ENCODE data around the gene LTK.

The LTK gene

DNA sequence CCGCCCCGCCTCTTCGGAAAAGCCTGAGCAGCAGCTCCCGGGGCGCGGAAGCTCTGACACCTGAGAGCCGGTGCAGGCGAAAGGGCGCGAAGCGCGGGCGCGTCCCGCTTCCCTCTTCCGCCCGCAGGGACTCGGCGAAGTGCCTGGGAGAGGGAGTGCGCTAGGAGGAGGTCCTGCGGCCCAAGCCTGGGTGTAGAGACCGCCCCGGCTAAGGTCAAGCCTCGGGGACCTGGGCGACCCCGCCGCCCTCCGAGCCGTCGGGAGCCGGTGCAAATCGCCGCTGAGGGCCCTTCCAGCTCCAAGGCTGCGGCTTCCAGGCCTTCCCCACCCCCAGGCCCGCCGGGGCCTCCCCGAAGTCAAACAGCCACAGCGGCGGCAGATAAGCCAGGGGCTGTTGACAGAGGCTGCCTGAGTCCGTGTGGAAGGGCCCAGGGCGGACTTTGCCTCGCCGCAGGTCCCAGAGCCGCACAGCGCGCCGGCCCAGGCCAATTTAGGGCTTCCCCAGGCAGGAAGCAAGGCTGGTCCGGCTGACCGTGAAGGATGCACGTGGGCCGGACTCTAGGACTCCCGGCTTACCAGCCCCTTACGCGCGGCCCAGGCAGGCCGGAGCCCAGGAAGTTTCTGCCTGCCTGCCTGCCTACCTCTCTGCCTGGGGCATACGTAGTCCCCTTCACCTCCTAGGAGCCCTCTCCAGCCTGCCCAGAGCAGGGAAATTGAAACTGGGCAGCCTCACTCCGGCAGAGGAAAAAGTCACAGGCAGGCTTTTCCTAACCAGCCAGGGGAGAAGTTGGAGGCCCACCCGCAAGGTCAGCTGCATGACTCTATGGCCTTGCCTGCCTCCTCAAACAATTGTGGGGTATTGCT lies 17.7 kb downstream of the LTK start:
- no peak for DNase-seq

GRCh38 chr15:41494922-41495735 lies 18.5 kb downstream of the LTK start:
- DNase-seq, result no peak

DNA sequence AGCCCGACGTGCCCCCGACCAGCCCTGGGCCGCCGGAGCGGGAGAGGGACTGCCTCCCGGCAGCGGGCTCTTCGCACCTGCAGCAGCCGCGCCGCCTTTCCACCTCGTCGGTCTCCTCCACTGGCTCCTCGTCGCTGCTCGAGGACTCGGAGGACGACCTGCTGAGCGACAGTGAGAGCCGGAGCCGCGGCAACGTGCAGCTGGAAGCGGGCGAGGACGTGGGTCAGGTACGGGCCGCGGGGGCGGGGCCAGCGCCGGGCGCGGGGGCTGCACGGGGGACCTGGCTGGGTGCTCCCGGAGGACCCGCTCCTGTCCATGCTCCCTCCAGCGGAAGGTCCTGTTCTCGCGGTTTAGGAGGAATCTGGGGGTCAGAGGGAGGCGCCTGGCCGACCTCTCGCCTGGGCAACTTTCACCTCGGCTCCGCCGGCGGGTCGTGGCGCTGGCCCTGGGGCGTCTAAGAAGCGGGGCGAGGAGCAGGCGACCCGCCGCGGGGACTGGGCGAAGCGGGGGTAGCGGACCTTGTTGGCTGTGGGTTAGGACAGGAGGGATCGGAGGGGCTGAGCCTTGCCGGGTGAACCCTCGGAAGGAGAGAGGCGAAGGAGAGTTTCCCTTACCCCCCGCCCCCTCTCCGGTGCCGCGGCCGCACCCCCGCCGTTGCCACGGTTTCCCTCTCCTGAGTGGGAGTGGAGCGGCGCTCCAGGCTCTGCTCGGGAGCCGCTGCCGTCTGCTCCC lies 19.3 kb downstream of the LTK start:
- peak; percentile 28 for DNase-seq

- DNase-seq, result no peak
Measured at GRCh38 chr15:41493902-41494189, 19.8 kb downstream of the LTK start.

DNA sequence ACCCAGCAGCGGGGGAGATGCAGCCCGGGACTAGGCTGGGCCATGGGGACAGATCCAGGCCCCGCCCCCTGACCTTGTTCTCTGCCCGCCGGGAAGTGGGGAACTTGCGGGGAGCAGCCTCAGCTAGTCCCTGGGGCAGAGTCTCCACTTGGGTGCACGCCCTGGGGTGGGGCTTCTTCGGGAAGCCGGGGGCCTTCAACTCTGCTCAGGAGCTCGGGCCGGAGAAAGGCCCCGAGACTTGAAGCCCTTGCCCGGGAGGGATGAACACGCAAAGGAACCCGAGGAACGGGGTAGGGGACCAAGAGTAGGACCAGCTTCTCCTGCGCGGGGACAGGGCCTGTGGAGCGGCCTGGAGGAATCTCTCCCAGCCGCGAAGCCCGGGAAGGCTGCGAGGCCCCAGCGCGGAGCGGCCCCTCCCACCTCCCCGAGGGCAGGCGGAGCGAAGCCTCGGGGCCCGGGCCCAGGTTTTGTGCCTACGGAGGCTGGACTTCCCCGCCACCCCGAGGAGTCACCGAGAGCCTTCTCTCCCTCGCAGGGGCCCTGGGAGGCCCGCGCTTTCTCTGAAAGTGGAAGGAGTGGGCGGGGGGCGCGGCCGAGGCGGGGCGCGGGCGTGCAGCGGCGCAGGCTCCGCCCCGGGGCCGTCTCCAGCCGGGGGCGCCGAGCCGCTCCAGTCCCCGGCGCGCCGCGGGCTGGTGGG lies 20.3 kb downstream of the LTK start, which contains the start of gene ITPKA:
Gene ITPKA (plus strand): TSS at position 670 of the 697 bp plus-strand sequence. CDS start 54 bp downstream, outside the sequence.
- DNase-seq, result peak; percentile 81

- no peak for DNase-seq
Measured at GRCh38 chr15:41492597-41493204, 20.9 kb downstream of the LTK start.

- DNase-seq, result no peak
Measured at GRCh38 chr15:41491889-41492288, 21.7 kb downstream of the LTK start.

GRCh38 chr15:41490355-41490754 lies 23.3 kb downstream of the LTK start:
- no peak for DNase-seq

DNA sequence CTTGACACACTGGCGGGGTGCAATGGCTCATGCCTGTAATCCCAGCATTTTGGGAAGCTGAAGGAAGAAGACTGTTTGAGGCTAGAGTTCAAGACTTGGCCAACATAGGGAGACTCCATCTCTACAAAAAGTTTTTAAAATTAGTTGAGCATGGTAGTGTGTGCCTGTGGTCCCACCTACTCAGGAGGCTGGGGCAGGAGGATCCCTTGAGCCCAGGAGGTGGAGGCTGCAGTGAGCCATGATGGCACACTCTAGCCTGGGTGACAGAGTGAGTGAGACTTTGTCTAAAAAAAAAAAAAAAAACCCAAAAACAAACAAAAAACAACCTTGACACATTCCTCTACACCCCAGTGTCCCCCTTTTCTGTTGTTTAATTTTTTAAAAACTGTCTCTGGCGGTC lies 24.0 kb downstream of the LTK start:
- DNase-seq, result no peak

GRCh38 chr15:41487802-41488201 lies 25.8 kb downstream of the LTK start:
- DNase-seq, result no peak

DNA sequence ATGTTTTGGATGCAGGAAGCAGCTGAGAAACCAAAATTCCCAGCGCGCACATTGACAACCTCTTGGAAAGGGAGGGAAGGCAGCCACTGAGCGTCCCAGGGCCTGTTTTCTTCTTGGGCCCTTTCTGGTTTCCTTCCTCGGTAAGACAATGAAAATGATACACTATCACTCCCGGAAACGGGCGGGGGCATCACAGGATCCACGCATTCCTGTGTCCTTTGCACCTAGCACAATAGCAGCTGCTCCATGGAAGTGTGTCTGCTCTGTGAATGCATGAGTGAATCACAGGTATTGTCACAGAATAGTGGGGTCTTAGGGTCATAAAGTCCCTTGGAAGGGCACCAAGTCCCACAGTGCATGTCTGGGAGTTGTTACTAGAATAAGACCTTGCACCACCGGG lies 26.2 kb downstream of the LTK start:
- DNase-seq, result no peak

DNA sequence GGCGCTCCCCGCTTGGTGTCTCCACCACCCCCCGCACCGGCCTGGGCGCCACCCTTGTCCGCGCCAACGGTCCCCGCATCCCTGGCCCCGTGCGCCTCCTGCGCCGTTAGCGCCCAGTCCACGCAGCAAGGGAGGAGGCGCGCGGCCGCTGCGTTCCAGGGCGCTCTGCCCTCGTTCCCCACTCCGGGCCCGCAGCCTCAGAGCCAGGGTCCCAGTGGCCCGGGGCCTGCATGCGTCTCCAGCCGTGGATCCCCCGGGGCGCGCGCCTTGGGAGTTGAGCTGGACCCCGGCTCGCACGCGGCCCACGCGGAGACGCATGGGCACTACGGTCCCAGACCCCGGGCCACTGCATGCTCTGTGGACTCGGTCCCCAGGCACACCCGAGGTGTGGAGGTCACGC lies 27.3 kb downstream of the LTK start:
- DNase-seq, result no peak

DNA sequence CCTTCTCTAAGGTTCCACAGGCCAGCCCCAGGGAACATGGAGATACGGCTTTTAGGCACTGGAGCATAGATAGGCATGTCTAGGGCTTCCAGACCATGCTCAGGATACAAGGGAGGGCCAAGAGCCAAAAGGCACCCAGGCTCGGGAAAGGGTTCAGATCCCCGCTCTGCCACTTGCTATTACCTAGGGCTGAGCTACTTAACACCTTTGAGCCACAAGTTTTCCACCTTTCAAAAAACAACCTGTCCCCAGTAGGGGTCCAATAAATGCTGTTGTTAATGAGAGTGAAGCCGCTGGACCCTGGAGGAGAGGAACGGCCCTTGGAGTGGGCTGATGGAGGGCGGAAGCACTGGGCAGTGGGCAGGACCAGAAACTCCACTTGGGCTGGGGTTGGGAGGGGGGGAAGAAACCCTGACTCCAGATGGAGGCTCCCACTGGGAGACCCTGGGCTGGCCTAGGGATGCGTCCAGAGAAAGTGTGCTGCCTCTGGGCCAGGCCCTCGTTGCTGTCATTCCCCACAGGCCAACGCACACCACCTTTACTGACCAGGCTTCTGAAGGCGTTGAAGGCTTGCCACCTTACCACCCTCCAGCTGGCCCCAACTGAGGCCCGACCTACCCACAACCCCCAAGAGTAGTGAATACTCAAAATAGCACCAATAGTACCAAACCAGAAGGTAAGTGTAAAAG lies 28.5 kb downstream of the LTK start:
- no peak for DNase-seq

- DNase-seq, result no peak
Measured at GRCh38 chr15:41483519-41483918, 30.1 kb downstream of the LTK start.

- DNase-seq, result no peak
Measured at GRCh38 chr15:41483115-41483514, 30.5 kb downstream of the LTK start.

DNA sequence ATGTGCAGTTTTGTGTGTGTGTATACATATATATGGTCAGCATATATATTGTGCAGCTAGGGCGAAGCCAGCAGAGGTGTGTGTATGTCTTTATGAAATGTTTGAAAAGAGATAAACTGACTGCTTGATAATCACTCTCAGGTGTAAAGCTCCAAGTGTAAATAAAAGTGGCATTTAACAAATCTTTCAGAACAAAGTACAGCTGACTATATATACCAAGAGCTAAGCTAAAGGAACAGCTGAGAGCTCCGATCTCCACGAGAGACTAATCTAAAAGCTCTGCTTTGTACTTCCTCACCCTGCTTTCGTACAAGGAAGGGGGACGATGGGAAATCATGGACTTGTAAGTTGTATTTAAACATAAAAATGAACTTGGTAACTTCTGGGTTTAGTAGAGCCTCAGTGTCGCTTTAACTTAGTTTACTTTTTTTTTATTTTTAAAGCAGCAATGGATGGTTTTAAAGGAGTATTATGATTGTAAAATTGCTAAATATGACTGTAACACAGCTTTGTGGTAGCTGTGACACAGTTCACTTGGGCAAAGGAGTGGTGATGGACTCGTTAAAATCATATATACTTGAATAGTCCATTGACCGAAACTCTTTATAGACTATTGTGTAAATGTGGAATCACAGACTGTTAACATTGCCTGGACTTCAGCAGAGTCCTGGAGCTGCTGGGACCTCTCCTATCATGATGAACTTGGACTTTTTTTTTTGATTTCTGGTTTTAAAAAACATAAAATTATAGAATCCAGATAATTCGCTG lies 31.3 kb downstream of the LTK start:
- no peak for DNase-seq

DNA sequence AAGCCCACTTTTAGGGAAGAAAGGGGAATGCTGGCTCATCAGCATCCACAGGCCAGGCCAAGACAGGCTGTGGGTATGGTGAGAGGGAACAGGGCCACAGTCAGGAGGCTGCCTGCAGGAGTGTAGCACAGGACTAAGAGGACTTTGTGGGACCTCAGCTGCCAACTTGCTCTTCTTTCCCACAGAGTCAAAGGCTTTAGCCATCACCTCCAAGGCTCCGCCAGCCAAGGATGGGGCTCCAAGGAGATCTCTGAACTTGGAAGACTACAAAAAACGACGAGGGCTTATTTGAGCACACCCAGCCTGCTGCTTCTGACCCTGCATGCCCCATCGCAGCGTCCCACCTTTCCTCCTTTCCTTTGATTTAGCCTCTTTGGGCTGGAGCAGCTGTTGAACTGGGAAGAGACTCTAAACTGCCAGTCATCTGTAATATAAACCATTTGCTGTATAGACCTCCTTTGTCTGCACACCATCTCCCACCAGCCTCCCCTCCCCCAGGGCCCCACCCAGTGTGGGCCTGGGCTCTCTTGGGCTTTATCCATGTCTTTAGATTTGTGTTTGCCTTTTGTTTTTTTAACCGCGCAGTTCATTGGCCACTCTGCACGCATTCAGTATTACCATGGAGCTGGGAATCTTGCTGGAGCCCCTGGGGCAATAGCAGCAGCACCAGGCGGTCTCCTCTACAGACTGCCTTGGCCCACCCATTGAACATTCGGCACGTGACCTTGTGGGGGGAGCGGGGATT lies 33.1 kb downstream of the LTK start:
- DNase-seq, result no peak

DNA sequence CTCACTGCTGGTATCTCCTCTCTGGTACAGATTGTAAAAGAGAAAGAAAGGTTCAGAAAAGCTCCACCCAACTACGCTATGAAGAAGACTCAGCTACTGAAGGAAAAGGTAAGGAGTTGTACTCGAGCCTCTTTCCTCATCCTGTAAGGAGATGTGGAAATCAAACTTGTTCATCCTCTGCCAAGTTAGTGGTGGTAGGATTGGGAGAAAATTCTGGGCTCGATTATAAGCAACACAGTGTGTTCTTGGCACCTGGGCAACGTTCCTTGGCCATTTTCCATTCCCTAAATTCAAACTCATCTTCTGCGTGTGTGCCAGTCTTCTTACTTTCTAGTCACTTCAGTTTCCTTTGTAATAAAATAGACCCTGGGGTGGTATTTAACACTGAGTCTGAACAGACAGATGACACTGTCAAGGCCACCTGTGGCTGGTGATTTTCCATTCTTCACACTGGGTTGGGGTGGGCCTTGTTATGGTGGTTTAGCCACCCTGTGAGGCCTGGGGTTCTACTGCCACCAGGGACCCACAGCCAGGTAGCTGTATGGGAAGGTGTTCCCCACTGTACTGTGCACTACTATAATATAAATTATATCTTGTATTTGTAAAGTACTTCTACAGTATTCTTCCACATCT lies 37.1 kb downstream of the LTK start:
- DNase-seq, result no peak

DNA sequence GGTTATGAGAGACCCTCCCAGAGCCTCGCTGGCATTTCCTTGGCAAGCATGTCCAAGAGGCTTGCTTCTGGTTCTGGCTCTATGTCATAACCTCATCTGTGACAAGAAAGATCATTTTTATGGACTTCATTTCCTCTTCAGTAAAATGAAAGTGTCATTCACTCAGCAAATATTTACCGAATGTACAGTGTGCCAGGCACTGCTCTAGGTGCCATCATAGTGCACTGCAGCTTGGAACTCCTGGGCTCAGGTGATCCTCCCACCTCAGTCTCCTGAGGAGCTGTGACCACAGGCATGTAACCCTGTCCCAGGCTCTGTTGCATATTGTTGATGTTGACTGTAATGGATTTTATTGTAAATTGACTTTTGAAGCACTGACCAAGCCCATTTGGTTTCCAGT lies 38.7 kb downstream of the LTK start:
- no peak for DNase-seq

DNA sequence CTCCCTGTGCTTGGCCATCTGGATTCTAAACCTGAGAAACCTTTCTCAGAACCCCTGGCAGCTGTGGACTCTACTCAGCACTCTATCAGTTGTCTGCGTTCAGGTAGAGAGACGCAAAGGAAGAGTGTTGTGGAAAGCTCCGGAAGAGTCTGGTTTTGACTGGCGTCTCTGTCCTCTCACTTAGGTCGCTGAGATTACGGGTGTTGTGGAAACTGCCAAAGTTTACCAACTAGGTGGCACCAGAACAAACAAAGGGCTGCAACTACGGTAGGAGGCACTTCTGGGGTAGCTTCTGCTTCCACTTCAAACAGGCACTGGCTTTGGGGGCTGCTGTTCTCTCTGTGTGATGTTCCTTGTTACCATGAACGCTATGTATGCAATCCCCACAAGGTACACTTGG lies 39.2 kb downstream of the LTK start:
- no peak for DNase-seq
